ENCODE results near the gene ELK4.
A peak's percentile ranks its signal among the peaks of the same experiment; 100 is the strongest.

Gene ELK4

GRCh38 chr1:205569411-205570172 is 62.2 kb downstream of the ELK4 start:
- TF ChIP-seq CTCF (IDR thresholded peaks at IDR 0.05; ENCODE audit: low read depth, low read length), result no peak
- DNase-seq (ENCODE audit: low read depth in 2 of 2), result no peak
- H3K4me3 ChIP-seq (replicated peaks in 1 of 2; ENCODE audit: low read depth in 2 of 2, low read length in 2 of 2), result no peak overlapping the region

GRCh38 chr1:205568469-205569361 is 63.1 kb downstream of the ELK4 start:
- no peak for TF ChIP-seq CTCF (IDR thresholded peaks at IDR 0.05; ENCODE audit: low read depth, low read length)
- DNase-seq (ENCODE audit: low read depth in 2 of 2), result peak in 1 of 2 donors; percentile 27
- H3K4me3 ChIP-seq (replicated peaks in 1 of 2; ENCODE audit: low read depth in 2 of 2, low read length in 2 of 2), result no peak overlapping the region

- DNase-seq (ENCODE audit: low read depth in 2 of 2), result no peak
- H3K4me3 ChIP-seq (replicated peaks in 1 of 2; ENCODE audit: low read depth in 2 of 2, low read length in 2 of 2), result no peak overlapping the region
- no peak for TF ChIP-seq CTCF (IDR thresholded peaks at IDR 0.05; ENCODE audit: low read depth, low read length)
Measured at GRCh38 chr1:205568135-205568468, 63.7 kb downstream of the ELK4 start.

GRCh38 chr1:205567716-205568115 is 64.1 kb downstream of the ELK4 start:
- TF ChIP-seq CTCF (IDR thresholded peaks at IDR 0.05; ENCODE audit: low read depth, low read length), result no peak
- DNase-seq (ENCODE audit: low read depth in 2 of 2), result no peak
- no peak overlapping the region for H3K4me3 ChIP-seq (replicated peaks in 1 of 2; ENCODE audit: low read depth in 2 of 2, low read length in 2 of 2)

GRCh38 chr1:205565799-205566198 is 66.0 kb downstream of the ELK4 start:
- no peak overlapping the region for H3K4me3 ChIP-seq (replicated peaks in 1 of 2; ENCODE audit: low read depth in 2 of 2, low read length in 2 of 2)
- TF ChIP-seq CTCF (IDR thresholded peaks at IDR 0.05; ENCODE audit: low read depth, low read length), result no peak
- no peak for DNase-seq (ENCODE audit: low read depth in 2 of 2)

GRCh38 chr1:205563927-205564441 is 67.8 kb downstream of the ELK4 start:
- TF ChIP-seq CTCF (IDR thresholded peaks at IDR 0.05; ENCODE audit: low read depth, low read length), result no peak
- DNase-seq (ENCODE audit: low read depth in 2 of 2), result no peak
- no peak overlapping the region for H3K4me3 ChIP-seq (replicated peaks in 1 of 2; ENCODE audit: low read depth in 2 of 2, low read length in 2 of 2)

All from cardiac fibroblast (primary cell).